Testis (tissue), 2 donors: ENCODE results near the gene TMEM41A.

Experiments used
- CTCF ChIP-seq, 3 experiments: fragments of 450-650 bp in 2 of 3; fragments of 200-600 bp in 1 of 3; sonication (generic) in 1 of 3; IDR thresholded peaks; one replicate each; pipeline ENCODE4 v1.5.1; 2016 to 2019; ENCODE audit warnings: antibody characterized with exemption in 3 of 3, mild to moderate bottlenecking in 2 of 3, moderate library complexity in 1 of 3
- POLR2A ChIP-seq: fragments of 450-650 bp; IDR thresholded peaks from one replicate; pipeline ENCODE4 v1.6.1; 2017; ENCODE audit warnings: antibody characterized with exemption, mild to moderate bottlenecking, moderate library complexity

- no peak for TF ChIP-seq CTCF (IDR thresholded peaks at IDR 0.05)
- no peak for TF ChIP-seq POLR2A
Measured at GRCh38 chr3:185530856-185531255, 32.0 kb upstream of the TMEM41A start.
